ENCODE measurements around the gene CEACAM8. TPM values are rescaled to one million over a fixed set of nuclear protein-coding genes. Genes with fewer than 3 reads are reported as not detected.

Gene CEACAM8
- total and polyA plus RNA-seq, 2 donors from 2014 or later = not detected

DNA sequence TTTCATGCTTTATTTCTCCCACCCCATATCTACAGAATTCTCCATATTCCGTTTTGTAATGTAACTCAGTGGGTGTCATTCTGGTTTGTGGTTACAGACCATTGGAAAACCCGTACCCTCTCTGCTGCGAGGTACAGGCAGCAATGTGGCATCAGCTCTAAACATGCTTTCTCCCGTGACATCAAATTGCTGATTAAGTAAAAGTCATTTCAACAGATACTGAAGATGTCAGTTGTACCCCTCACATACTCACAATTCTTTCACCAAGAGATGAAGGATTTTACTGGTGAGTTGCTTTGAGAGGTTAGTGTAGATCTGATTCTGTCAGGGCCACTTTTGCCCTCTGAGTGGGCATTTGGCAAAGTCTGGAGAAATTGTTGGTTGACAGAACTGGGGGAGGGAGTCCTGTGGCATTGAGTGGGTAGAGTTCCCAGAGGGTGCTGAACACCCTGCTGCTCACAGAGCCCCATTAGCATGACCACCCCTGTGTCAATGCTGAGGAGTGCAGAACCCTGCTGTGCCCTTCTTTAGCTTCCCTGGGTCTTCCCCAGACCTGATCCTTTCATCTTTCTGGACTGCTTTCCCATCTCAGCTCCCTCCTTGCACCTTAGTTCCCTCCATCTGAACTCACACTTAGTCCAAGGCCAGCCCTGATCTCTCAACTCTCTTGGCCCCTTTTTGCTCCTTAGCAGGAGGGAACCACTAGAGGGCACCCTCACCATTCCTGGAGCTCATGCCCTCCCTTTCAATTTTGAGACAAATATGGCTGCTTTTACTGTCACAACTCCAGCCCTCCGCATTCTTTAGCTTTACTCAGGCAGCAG is 39.9 kb upstream of the CEACAM8 start:
- TF ChIP-seq, protein P1, sequence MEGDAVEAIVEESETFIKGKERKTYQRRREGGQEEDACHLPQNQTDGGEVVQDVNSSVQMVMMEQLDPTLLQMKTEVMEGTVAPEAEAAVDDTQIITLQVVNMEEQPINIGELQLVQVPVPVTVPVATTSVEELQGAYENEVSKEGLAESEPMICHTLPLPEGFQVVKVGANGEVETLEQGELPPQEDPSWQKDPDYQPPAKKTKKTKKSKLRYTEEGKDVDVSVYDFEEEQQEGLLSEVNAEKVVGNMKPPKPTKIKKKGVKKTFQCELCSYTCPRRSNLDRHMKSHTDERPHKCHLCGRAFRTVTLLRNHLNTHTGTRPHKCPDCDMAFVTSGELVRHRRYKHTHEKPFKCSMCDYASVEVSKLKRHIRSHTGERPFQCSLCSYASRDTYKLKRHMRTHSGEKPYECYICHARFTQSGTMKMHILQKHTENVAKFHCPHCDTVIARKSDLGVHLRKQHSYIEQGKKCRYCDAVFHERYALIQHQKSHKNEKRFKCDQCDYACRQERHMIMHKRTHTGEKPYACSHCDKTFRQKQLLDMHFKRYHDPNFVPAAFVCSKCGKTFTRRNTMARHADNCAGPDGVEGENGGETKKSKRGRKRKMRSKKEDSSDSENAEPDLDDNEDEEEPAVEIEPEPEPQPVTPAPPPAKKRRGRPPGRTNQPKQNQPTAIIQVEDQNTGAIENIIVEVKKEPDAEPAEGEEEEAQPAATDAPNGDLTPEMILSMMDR (IDR thresholded peaks at IDR 0.05; ENCODE audit: borderline replicate concordance, extremely low read depth, insufficient read depth) = no peak
- DNase-seq = no peak
- no peaks in the 10 kb centered on the region for H3K4me1 ChIP-seq (ENCODE audit: control insufficient read depth in 2 of 3, insufficient read depth in 2 of 3, low read depth in 1 of 3, low read length in 3 of 3)
- FAIRE-seq = no peak
- intact Hi-C loops (cut with DNase I) = no loop called here
- H3K9ac ChIP-seq (ENCODE audit: low read length in 3 of 3) = no peak overlapping the region
- no peaks in the 10 kb centered on the region for H3K36me3 ChIP-seq (ENCODE audit: control insufficient read depth in 2 of 3, insufficient read depth in 3 of 3, low read length in 3 of 3)
- no peak overlapping the region for H3K27ac ChIP-seq (ENCODE audit: low read depth in 2 of 2, low read length in 2 of 2)
- no peaks in the 10 kb centered on the region for H3K27me3 ChIP-seq (ENCODE audit: control insufficient read depth, insufficient read depth, low read length)
- H3K4me3 ChIP-seq (ENCODE audit: low read length in 3 of 3) = no peak overlapping the region
- no peaks in the 10 kb centered on the region for H3K9me3 ChIP-seq (ENCODE audit: control insufficient read depth in 2 of 3, insufficient read depth in 1 of 3, low read length in 3 of 3)

DNA sequence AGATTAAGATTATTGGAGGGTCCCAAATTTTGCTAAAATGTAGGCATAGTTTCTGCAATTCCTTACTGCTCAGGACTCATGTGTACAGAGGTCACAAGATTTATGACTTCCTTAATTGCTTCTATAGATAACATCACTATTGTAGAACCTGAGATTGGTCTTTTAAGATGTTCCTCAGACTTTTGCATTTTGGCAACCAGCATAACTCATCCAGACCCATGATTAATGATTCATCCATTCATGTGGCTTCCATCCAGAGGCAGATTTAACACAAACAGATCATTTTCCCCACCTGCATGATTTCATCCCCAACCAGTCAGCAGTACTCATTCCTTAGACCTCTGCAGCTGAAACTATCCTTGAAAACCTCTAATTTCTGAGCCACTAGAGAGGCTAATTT is 34.5 kb upstream of the CEACAM8 start:
- H3K27me3 ChIP-seq (ENCODE audit: control insufficient read depth, insufficient read depth, low read length) = no peaks in the 10 kb centered on the region
- no peaks in the 10 kb centered on the region for H3K36me3 ChIP-seq (ENCODE audit: control insufficient read depth in 2 of 3, insufficient read depth in 3 of 3, low read length in 3 of 3)
- no peaks in the 10 kb centered on the region for H3K9me3 ChIP-seq (ENCODE audit: control insufficient read depth in 2 of 3, insufficient read depth in 1 of 3, low read length in 3 of 3)
- H3K9ac ChIP-seq (ENCODE audit: low read length in 3 of 3) = no peak overlapping the region
- no peaks in the 10 kb centered on the region for H3K4me1 ChIP-seq (ENCODE audit: control insufficient read depth in 2 of 3, insufficient read depth in 2 of 3, low read depth in 1 of 3, low read length in 3 of 3)
- intact Hi-C loops (cut with DNase I) = no loop called here
- no peak for DNase-seq
- TF ChIP-seq, protein P1 (IDR thresholded peaks at IDR 0.05; ENCODE audit: borderline replicate concordance, extremely low read depth, insufficient read depth) = no peak
- H3K27ac ChIP-seq (ENCODE audit: low read depth in 2 of 2, low read length in 2 of 2) = no peak overlapping the region
- no peak for FAIRE-seq
- no peak overlapping the region for H3K4me3 ChIP-seq (ENCODE audit: low read length in 3 of 3)

DNA sequence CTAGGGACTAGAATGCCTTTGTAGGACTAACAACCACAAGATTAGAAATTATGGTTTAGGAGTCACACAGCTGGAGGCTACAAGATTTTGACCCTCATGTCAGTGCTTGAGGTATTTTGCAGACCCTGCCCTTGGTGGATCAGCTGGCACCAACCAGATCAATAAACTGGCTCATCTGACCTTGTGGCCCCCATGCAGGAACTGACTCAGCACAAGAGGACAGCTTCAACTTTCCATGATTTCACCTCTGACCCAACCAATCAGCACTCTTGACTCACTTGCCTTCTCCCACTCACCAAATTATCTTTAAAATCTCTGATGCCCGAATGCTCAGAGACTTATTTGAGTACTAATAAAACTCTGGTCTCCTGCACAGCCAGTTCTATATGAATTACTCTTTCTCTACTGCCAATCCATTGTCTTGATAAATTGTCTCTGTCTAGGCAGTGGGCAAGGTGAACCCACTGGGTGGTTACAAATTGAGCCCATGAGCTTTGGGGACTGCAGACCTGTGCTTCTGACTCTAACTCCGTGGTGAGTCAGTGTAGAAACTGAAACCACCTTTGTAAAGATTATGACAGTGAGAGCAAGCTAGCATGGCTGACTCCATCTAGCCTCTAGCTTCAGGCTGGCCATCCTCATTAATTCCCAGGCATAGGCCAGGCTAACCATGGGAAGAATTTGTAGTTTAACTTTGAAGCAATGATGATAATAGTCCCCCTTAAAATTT is 33.9 kb upstream of the CEACAM8 start:
- FAIRE-seq (no peak), DNase-seq (no peak)
- Histone ChIP-seq H3K27me3 (ENCODE audit: control insufficient read depth, insufficient read depth, low read length) (no peaks in the 10 kb centered on the region), H3K9ac (ENCODE audit: low read length in 3 of 3) (no peak overlapping the region), H3K9me3 (ENCODE audit: control insufficient read depth in 2 of 3, insufficient read depth in 1 of 3, low read length in 3 of 3) (no peaks in the 10 kb centered on the region), H3K36me3 (ENCODE audit: control insufficient read depth in 2 of 3, insufficient read depth in 3 of 3, low read length in 3 of 3) (no peaks in the 10 kb centered on the region), H3K4me1 (ENCODE audit: control insufficient read depth in 2 of 3, insufficient read depth in 2 of 3, low read depth in 1 of 3, low read length in 3 of 3) (no peaks in the 10 kb centered on the region), H3K4me3 (ENCODE audit: low read length in 3 of 3) (no peak overlapping the region), H3K27ac (ENCODE audit: low read depth in 2 of 2, low read length in 2 of 2) (no peak overlapping the region)
- intact Hi-C loops (cut with DNase I) = no loop called here
- TF ChIP-seq, protein P1 (IDR thresholded peaks at IDR 0.05; ENCODE audit: borderline replicate concordance, extremely low read depth, insufficient read depth) = no peak

Measured in kidney (tissue), 14 donors.